Parathyroid adenoma (tissue), 2 donors: ENCODE measurements around the gene DDO.

Experiments used
- H2AFZ ChIP-seq: fragments of 300-600 bp; sonication (generic); one replicate; pipeline ENCODE4 v1.7.0; 2017; ENCODE audit warnings: antibody characterized with exemption, mild to moderate bottlenecking
- H3K27ac ChIP-seq: fragments of 300-600 bp; sonication (generic); one replicate; pipeline ENCODE4 v1.7.0; 2017
- H3K27me3 ChIP-seq: fragments of 300-600 bp; sonication (generic); one replicate; pipeline ENCODE4 v1.7.0; 2017; ENCODE audit warnings: low read length; ENCODE audit not compliant: control insufficient read depth, insufficient read depth
- H3K36me3 ChIP-seq: fragments of 300-600 bp; sonication (generic); one replicate; pipeline ENCODE4 v1.7.0; 2017; ENCODE audit warnings: low read length; ENCODE audit not compliant: control insufficient read depth, insufficient read depth
- H3K4me1 ChIP-seq: fragments of 300-600 bp; sonication (generic); one replicate; pipeline ENCODE4 v1.7.0; 2017; ENCODE audit warnings: control low read depth
- H3K4me2 ChIP-seq: fragments of 300-600 bp; sonication (generic); one replicate; pipeline ENCODE4 v1.7.0; 2017; ENCODE audit warnings: low read length
- H3K4me3 ChIP-seq: fragments of 300-600 bp; sonication (generic); one replicate; pipeline ENCODE4 v1.7.0; 2017; ENCODE audit warnings: low read depth, low read length
- H3K79me2 ChIP-seq: fragments of 300-600 bp; sonication (generic); one replicate; pipeline ENCODE4 v1.7.0; 2017; ENCODE audit warnings: control low read depth
- H3K9ac ChIP-seq: fragments of 300-600 bp; sonication (generic); one replicate; pipeline ENCODE4 v1.7.0; 2017; ENCODE audit warnings: mild to moderate bottlenecking
- H3K9me3 ChIP-seq: fragments of 300-600 bp; sonication (generic); one replicate; pipeline ENCODE4 v1.7.0; 2017; ENCODE audit warnings: low read length; ENCODE audit not compliant: control insufficient read depth
- TF ChIP-seq, protein P1 (sequence below): fragments of 300-600 bp; sonication (generic); IDR thresholded peaks from one replicate; pipeline ENCODE4 v1.7.0; 2017; ENCODE audit warnings: antibody characterized with exemption, mild to moderate bottlenecking
- donor health status: primary hyperparathyroidism.

Gene DDO

DNA sequence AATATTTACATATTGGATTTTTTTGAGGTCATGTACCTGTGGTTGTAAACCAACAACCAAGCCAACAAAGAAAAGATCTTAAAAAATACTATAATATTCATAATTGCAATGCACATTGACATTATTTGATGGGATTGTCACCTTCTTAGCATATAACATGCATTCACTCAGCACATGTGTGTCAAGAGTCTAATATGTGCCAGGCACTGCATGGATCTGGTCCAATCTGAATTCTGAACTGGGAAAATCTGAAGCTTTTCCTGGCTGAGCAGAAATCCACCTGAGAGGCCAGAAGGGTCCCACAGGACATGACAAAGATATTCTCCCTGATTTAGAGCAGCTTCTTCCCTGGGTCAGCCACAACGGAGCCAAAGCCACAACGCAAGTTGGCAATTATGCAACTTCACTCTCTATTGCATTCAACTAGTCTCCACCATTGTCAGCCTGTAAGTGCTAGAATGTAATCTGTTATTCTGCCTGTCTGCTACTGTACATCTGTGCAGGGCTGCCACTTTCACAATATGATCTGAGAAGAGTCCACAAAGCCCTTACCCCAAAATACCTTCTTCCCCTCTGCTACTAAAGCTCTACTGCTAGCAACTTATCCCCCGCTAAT is 17.0 kb upstream of the DDO start:
- Histone ChIP-seq H3K4me1 (no peaks in the 10 kb centered on the region), H2AFZ (no peak overlapping the region), H3K4me3 (no peak overlapping the region), H3K4me2 (no peak overlapping the region), H3K27ac (no peak overlapping the region), H3K9ac (no peak overlapping the region), H3K9me3 (no peaks in the 10 kb centered on the region), H3K27me3 (no peaks in the 10 kb centered on the region), H3K36me3 (no peaks in the 10 kb centered on the region), H3K79me2 (no peaks in the 10 kb centered on the region)
- TF ChIP-seq, protein P1, sequence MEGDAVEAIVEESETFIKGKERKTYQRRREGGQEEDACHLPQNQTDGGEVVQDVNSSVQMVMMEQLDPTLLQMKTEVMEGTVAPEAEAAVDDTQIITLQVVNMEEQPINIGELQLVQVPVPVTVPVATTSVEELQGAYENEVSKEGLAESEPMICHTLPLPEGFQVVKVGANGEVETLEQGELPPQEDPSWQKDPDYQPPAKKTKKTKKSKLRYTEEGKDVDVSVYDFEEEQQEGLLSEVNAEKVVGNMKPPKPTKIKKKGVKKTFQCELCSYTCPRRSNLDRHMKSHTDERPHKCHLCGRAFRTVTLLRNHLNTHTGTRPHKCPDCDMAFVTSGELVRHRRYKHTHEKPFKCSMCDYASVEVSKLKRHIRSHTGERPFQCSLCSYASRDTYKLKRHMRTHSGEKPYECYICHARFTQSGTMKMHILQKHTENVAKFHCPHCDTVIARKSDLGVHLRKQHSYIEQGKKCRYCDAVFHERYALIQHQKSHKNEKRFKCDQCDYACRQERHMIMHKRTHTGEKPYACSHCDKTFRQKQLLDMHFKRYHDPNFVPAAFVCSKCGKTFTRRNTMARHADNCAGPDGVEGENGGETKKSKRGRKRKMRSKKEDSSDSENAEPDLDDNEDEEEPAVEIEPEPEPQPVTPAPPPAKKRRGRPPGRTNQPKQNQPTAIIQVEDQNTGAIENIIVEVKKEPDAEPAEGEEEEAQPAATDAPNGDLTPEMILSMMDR = no peak

DNA sequence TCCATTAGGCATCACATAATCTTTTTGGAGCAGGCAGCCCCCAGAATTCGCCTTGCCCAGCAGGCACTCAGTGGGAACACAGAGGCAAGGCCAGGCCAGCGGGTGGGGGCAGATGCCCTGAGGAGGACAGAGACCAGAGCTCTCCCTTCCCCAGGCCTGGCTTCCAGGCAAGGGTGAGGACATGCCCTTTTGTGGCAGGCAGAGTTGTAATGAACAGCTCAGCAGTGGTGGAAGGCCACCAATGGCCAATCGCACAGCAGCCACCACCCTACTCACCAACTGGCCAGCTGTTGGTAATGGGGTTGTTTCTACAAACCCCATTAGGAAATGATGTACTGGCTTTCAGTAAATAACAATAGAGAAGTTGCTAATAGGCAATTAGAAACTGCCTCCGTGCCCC is 15.4 kb upstream of the DDO start:
- Histone ChIP-seq H3K79me2 (no peaks in the 10 kb centered on the region), H3K9ac (no peak overlapping the region), H3K4me1 (no peaks in the 10 kb centered on the region), H3K9me3 (no peaks in the 10 kb centered on the region), H3K4me2 (no peak overlapping the region), H2AFZ (no peak overlapping the region), H3K27ac (no peak overlapping the region), H3K27me3 (no peaks in the 10 kb centered on the region), H3K4me3 (no peak overlapping the region), H3K36me3 (no peaks in the 10 kb centered on the region)
- TF ChIP-seq, protein P1 = no peak

DNA sequence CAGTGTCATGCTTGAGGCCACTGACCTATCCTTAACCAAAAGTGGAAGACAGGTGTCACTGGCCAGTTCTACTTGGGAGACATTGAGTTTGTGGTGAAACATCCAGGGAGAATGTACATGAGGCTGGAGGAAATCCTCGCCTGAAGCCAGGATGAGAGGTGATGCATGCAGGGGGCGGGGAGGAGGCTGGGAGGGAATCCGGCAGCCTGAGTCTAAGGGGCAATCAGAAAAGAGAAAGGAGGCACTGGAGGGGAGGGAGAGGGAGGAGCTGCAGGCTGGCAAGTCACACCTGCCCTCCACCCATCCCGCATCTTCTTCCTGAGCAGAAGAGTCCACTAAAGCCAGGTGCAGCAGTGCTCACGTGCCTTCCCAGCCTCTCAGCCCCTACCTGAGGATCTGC is 14.9 kb upstream of the DDO start:
- no peak overlapping the region for H3K27ac ChIP-seq
- no peak overlapping the region for H3K9ac ChIP-seq
- no peak overlapping the region for H3K4me3 ChIP-seq
- no peaks in the 10 kb centered on the region for H3K27me3 ChIP-seq
- no peak overlapping the region for H3K4me2 ChIP-seq
- no peaks in the 10 kb centered on the region for H3K9me3 ChIP-seq
- no peaks in the 10 kb centered on the region for H3K4me1 ChIP-seq
- H2AFZ ChIP-seq = no peak overlapping the region
- no peaks in the 10 kb centered on the region for H3K36me3 ChIP-seq
- H3K79me2 ChIP-seq = no peaks in the 10 kb centered on the region
- TF ChIP-seq, protein P1 = no peak

DNA sequence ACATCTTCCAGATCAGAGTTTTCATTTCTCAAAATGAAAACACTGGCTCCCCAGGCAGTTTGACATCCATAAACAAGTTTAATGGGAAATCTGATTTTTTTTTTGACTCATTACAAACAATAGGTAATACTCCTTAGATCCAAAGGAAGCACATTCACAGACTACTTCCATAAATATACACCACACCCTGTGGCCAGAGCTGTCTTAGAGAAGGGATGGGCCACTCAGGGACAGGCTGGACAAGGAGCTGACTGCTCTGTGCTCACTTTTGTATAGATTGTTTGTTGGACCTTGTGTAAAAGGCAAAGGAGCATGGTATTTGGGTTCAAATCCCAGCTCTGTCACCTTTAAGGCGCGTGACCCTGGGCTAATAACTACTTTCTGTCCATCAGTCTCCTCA is 12.8 kb upstream of the DDO start:
- Histone ChIP-seq H3K79me2 (no peaks in the 10 kb centered on the region), H3K27ac (no peak overlapping the region), H3K9me3 (no peaks in the 10 kb centered on the region), H3K4me3 (no peak overlapping the region), H3K4me1 (no peaks in the 10 kb centered on the region), H3K36me3 (no peaks in the 10 kb centered on the region), H3K27me3 (no peaks in the 10 kb centered on the region), H3K9ac (no peak overlapping the region), H2AFZ (no peak overlapping the region), H3K4me2 (no peak overlapping the region)
- TF ChIP-seq, protein P1 = no peak

DNA sequence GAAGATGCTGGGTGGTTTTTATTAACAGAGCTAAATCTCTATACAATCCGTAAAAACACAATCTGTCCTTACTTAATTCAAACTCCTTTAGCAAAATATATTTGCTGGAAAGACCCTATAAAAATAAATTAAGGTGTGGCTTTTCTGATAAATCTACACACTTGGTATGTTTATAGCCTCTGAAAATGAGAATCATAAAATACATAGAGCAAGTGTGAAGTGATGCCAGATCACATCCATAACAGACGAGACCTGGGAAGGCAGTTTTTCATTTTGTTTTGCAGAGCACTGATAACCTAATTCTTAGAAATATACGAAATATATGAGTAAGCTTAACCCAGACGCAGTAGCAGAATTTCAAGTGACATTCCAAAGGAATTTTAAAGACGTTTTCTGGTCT is 10.4 kb upstream of the DDO start:
- Histone ChIP-seq H2AFZ (no peak overlapping the region), H3K27ac (no peak overlapping the region), H3K4me3 (no peak overlapping the region), H3K79me2 (no peaks in the 10 kb centered on the region), H3K4me2 (no peak overlapping the region), H3K36me3 (no peaks in the 10 kb centered on the region), H3K9me3 (no peaks in the 10 kb centered on the region), H3K27me3 (no peaks in the 10 kb centered on the region), H3K9ac (no peak overlapping the region), H3K4me1 (no peaks in the 10 kb centered on the region)
- TF ChIP-seq, protein P1 = no peak
